Fibroblast of mammary gland (primary cell): ENCODE data around the gene SPINDOC.

Experiments
- DNase-seq: peaks from one replicate; pipeline ENCODE4 v3.0.0-alpha.2; 2010; ENCODE audit warnings: low read depth
- H3K4me3 ChIP-seq: 2 replicates; pipeline ENCODE4 v1.5.1; 2011; ENCODE audit warnings: low read depth, mild to moderate bottlenecking, low read length, moderate library complexity; ENCODE audit not compliant: control insufficient read depth
- TF ChIP-seq, protein P1 (sequence below): conservative IDR thresholded peaks from 2 replicates; pipeline ENCODE4 v1.5.1; 2011; ENCODE audit warnings: low read depth, low read length, inconsistent platforms; ENCODE audit not compliant: control insufficient read depth, insufficient read depth

The SPINDOC gene

DNA sequence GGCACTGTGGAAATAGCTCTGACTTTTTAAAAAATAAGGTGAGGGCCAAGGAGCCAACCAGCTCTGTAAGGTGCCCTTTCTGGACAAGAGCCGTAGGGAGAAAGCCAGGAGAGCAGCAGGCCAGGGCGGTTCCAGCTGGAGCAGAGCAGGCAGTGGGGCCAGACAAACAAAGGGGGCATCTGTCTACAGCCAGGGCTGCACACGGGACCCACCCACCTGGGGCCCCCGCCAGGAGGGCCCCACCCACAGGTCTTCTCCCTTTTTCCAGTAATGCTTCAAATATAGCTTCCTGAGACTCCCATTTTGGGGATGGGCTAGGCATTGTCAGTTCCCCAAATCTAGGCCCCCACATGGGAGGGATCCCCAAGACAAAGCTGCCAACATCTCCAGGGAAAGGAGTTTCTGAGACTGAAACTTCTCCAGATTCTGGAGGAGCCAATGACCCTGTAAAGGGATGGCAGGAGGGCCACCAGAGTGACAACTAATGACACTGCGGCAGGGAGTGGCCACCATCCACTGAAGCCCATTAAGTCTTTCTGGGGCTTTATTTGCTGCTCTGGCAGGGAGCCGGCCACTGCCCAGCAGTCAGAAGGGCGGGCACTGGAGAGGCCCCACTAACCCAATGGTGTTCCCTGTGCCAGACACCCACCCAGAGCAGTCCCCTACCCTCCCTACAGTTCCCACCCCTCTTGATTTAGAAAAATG lies 46.6 kb upstream of the SPINDOC start:
- TF ChIP-seq, protein P1, sequence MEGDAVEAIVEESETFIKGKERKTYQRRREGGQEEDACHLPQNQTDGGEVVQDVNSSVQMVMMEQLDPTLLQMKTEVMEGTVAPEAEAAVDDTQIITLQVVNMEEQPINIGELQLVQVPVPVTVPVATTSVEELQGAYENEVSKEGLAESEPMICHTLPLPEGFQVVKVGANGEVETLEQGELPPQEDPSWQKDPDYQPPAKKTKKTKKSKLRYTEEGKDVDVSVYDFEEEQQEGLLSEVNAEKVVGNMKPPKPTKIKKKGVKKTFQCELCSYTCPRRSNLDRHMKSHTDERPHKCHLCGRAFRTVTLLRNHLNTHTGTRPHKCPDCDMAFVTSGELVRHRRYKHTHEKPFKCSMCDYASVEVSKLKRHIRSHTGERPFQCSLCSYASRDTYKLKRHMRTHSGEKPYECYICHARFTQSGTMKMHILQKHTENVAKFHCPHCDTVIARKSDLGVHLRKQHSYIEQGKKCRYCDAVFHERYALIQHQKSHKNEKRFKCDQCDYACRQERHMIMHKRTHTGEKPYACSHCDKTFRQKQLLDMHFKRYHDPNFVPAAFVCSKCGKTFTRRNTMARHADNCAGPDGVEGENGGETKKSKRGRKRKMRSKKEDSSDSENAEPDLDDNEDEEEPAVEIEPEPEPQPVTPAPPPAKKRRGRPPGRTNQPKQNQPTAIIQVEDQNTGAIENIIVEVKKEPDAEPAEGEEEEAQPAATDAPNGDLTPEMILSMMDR: no peak
- DNase-seq: no peak
- peak overlapping the region; percentile 83 for H3K4me3 ChIP-seq

DNA sequence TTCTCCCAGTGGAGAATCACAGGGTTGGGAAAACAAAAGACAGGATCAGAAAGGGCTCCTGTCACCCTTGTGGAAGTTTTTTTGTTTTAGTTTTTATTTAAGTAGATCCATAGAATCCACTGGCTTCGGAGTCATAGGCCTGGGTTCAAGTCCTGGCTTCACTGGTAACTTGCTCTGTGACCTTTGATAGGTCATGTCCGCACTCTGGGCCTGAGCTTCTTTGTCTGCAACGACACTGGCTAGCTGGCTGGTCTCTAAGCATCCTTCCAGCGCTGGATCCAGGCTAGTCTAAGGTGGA lies 46.0 kb upstream of the SPINDOC start:
- peak overlapping the region; percentile 83 for H3K4me3 ChIP-seq
- no peak for DNase-seq
- TF ChIP-seq, protein P1: no peak

DNA sequence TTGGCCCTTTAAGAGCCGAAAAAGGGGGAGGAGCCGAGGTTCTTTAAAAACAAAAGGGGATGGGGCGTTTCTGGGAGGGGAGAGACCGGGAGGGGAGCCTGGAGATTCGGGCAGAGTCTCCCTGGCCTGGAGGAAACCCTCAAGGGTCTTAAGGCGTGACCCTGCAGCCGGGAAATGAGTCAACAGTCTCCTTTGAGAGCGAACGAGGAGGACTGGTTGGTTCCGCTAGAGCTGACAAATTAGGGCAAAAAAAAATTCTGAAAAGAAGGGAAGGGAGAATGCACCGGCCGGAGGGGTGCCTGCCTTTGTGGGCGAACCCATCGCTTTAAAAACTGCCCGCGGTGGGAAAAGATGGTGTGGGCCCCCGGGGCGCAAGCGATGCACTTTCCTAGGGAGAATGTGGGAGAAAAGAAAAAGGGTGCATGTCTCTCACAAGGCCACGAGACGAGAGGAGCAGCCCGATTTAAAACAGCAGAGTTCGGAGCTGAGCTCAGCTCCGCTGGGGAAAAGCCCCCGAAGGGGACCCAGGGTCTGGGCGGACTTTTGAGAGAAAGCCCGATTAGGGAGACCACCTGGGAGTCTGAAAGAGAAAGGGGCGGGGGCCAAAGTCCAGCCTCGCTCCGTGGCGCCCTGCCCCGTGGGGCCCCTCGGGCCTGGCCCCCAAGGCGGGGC lies 45.6 kb upstream of the SPINDOC start:
- peak; percentile 87 for DNase-seq
- TF ChIP-seq, protein P1: no peak
- peak overlapping the region; percentile 83 for H3K4me3 ChIP-seq

DNA sequence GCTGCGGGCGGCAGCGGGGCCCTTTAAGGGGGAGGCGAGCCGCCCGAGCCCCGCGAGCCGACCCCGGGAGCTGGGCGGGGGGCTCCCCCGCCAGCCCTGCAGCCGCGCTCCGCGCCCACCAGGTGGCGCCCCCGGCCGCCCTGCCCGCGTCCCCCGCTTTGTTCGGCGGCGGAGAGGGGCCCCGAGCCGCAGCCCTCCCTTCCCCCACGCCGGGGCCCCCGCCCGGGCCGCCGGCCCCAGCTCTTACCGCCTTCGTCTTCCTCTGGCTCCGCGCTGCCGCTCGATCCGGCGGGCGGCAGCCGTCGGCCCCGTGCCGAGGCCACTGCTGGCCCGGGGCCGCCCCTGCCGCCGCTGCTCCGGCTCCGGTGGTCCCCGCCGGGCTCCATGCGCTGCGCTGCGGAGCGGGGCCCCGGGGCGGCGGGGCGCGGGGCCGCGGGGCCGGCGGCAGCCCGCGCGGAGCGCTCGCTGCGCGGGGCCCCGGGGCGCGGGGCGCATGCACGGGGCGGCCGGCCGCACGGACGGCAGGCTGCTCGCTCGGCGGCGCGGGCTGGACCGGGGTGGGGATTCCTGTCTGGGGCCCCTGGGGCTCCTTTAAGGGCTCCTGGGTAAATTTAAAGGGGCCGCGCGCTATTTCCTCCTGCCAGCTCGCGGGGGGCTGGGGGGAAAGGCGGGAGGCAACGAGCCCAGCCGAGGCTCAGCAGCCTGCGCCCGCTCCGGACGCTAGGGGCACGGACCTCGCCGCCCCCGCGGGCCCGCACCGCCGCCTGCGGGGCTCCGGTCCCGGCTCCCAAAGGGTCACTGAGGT lies 44.8 kb upstream of the SPINDOC start, which contains the start of gene ZFTA:
TSS of gene ZFTA (minus strand) at position 539 of the 805 bp plus-strand sequence. CDS start at position 386, 153 bp downstream.
- TF ChIP-seq, protein P1: no peak
- DNase-seq: peak; percentile 34
- peak within 1 kb of the TSS; percentile 83 for H3K4me3 ChIP-seq

DNA sequence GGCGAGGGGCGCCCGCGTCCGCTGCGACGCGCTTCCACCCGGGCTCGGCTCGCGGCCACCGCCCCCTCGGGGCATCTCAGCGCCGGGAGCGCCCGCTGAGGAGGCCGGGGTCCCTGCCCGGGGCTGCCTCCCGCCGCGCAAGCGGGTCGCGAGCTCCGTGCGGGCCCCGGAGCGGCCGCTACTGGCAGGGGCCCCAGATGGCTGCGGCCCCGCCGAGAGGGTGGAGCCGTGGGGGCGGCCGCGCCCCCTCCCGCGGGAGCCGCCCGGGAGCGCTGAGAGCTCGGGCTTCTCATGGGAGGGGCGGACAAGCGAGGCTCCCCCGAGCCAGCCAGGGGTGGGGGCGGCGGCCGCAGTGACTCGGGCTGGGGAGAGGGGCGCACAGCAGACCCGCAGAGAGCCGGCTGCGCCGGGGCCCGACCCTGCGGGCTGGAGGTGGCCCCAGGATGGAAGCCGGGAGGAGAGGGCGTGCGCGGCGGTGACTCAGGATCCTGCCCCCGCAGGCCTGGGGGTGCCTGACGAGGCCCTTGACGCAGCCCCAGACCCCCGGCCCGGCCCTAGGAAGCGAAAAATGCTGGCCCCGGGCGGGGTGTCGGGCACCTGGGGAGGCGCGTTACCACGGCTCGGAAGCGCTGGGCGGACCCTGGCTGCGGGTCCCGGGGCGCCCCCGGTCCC lies 44.1 kb upstream of the SPINDOC start:
- peak; percentile 27 for DNase-seq
- peak overlapping the region; percentile 41 for H3K4me3 ChIP-seq
- TF ChIP-seq, protein P1: no peak

DNA sequence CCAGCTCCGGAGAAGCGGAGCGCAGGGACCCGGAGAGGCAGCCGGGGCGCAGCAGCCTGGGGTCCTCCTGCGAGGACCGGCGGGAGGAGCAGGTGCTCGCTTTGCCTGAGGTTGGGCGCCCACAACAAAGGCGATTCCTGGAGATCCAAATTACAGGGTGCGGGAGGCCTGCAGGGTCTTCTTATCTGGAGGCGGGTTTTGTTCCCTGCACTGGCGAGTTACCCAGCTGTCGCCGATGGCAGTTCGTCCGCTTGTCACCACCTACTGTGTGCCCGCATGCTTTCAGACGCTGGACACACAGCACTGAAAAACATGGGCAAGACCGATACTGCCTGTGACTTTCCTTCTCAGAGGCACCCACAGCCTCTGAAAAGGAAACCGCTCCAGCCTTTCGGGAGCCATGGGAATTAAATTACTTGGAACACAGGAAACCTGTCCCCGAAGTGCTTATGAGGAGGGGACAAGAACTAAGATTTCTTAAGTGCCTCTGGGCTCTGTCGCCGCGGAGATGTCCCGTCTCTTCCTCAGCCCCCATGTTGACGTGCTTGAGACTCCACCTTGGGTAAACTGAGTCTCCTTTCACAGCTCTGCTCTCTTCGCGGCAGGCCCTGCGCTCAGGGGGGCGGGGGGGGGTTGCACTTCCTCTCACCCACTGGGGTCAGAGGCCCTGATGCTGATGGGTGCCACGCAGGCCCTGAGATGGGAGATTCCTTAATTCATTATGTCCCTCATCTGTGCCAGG lies 43.4 kb upstream of the SPINDOC start:
- DNase-seq: no peak
- peak overlapping the region; percentile 41 for H3K4me3 ChIP-seq

More for the DNA sequence above, 43.4 kb upstream of the SPINDOC start:
- TF ChIP-seq, protein P1: no peak
